HCT116 (cell line): ENCODE measurements around the gene CCDC107.

Experiments used
- EGR1 ChIP-seq: IDR thresholded peaks from 2 replicates; pipeline ENCODE4 v1.6.1; 2012; ENCODE audit warnings: low read depth
- EZH2phosphoT487 ChIP-seq: fragments of 200-600 bp; IDR thresholded peaks from 2 replicates; pipeline ENCODE4 v1.6.1; 2018; ENCODE audit warnings: antibody characterized with exemption, borderline replicate concordance
- POLR2A ChIP-seq: IDR thresholded peaks from 2 replicates; pipeline ENCODE4 v1.7.0; 2011; ENCODE audit warnings: borderline replicate concordance; ENCODE audit not compliant: insufficient read depth, insufficient read length; ENCODE audit errors: extremely low read depth
- POLR2AphosphoS5 ChIP-seq: IDR thresholded peaks from 2 replicates; pipeline ENCODE4 v1.6.1; 2011; ENCODE audit warnings: mild to moderate bottlenecking, low read depth, low read length, moderate library complexity
- RAD21 ChIP-seq: IDR thresholded peaks from 2 replicates; pipeline ENCODE4 v1.6.1; 2012; ENCODE audit warnings: low read depth, mild to moderate bottlenecking
- SP1 ChIP-seq: IDR thresholded peaks from 2 replicates; pipeline ENCODE4 v1.6.1; 2012; ENCODE audit warnings: low read depth
- TF ChIP-seq, protein P1 (sequence below), 3 experiments: fragments of 200-600 bp in 1 of 3; sonication (generic) in 1 of 3; IDR thresholded peaks in 2 of 3; conservative IDR thresholded peaks in 1 of 3; 2 replicates each; pipeline ENCODE4 v1.5.1; 2012 to 2017; ENCODE audit warnings: low read depth in 2 of 3, low read length in 2 of 3, antibody characterized with exemption in 1 of 3, borderline replicate concordance in 1 of 3, control low read depth in 1 of 3, mild to moderate bottlenecking in 1 of 3, mixed read lengths in 1 of 3, mixed run types in 1 of 3, moderate library complexity in 1 of 3; ENCODE audit not compliant: insufficient read depth in 1 of 3

DNA sequence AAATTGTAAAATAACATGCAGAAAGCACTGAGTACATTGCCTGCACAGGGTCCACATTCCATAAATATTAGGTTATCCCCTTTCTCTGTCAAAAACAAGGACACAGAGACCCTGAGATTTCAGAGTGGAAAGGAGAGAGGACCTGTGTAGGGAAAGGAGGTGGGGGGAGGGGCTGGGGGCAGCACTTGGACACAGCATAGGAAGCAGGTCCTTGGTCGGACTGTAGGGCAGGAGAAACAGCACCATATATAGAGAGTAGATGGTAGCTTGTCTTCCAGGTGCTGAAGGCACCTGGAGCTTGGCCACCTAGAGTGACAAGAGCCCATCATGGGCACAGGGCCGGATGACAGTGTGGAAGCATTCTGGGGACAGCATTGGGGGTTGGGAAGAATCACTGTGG lies 29.2 kb downstream of the CCDC107 start:
- TF ChIP-seq POLR2A: no peak
- TF ChIP-seq RAD21: no peak
- TF ChIP-seq, protein P1, sequence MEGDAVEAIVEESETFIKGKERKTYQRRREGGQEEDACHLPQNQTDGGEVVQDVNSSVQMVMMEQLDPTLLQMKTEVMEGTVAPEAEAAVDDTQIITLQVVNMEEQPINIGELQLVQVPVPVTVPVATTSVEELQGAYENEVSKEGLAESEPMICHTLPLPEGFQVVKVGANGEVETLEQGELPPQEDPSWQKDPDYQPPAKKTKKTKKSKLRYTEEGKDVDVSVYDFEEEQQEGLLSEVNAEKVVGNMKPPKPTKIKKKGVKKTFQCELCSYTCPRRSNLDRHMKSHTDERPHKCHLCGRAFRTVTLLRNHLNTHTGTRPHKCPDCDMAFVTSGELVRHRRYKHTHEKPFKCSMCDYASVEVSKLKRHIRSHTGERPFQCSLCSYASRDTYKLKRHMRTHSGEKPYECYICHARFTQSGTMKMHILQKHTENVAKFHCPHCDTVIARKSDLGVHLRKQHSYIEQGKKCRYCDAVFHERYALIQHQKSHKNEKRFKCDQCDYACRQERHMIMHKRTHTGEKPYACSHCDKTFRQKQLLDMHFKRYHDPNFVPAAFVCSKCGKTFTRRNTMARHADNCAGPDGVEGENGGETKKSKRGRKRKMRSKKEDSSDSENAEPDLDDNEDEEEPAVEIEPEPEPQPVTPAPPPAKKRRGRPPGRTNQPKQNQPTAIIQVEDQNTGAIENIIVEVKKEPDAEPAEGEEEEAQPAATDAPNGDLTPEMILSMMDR (IDR thresholded peaks at IDR 0.05 in 2 of 3, conservative IDR thresholded peaks at IDR 0.05 in 1 of 3; ENCODE audit: borderline replicate concordance in 1 of 3, insufficient read depth in 1 of 3, low read depth in 2 of 3, low read length in 2 of 3): no peak
- no peak for TF ChIP-seq EGR1
- no peak for TF ChIP-seq EZH2phosphoT487
- no peak for TF ChIP-seq POLR2AphosphoS5
- no peak for TF ChIP-seq SP1
